AG04449 (cell line): ENCODE measurements around the gene TEAD3.

Experiments
- CTCF ChIA-PET: fragments of 350-600 bp; formaldehyde crosslinking; extraction: SDS; loops from one replicate; lab custom pipeline; 2021; ENCODE audit warnings: antibody characterized with exemption; lab: Yijun Ruan, JAX
- POLR2A ChIA-PET: fragments of 400-600, 350-600 bp; formaldehyde crosslinking; extraction: SDS; loops from one replicate; lab custom pipeline; 2020; ENCODE audit warnings: antibody characterized with exemption, inconsistent platforms; lab: Yijun Ruan, JAX
- DNase-seq: peaks from one replicate; pipeline ENCODE4 v3.0.0-alpha.2; 2010; ENCODE audit warnings: low read depth, low spot score
- H3K4me3 ChIP-seq: 2 replicates; pipeline ENCODE4 v1.5.1; 2011; ENCODE audit warnings: low read depth, mild to moderate bottlenecking, control low read depth, low read length
- TF ChIP-seq, protein P1 (sequence below): IDR thresholded peaks from one replicate; pipeline ENCODE4 v1.5.1; 2011; ENCODE audit warnings: mild to moderate bottlenecking, moderate library complexity, low read length, control low read depth, inconsistent platforms; ENCODE audit not compliant: insufficient read depth; ENCODE audit errors: missing control alignments

Gene TEAD3

DNA sequence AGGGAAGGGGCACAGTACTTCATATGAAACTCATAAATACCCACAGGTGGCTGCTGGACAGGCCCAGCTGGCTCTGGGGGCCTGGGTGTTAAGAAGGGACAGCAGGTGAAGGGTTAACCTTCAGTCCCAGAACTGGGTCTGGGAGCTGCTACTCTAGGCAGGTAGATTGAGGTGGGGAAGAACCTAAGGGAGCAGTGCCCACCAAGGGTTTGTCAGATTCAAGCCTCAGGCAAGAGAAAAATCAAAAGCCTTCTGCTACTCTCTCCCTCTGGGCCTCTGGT lies 23.1 kb downstream of the TEAD3 start:
- CTCF ChIA-PET = interaction anchor here (1.1 to 1.4 kb wide), 3 partner anchors 8 to 263 kb away, joined by 4 to 6 read pairs (median 6); partner anchors contain the start of gene ARMC12
- TF ChIP-seq, protein P1, sequence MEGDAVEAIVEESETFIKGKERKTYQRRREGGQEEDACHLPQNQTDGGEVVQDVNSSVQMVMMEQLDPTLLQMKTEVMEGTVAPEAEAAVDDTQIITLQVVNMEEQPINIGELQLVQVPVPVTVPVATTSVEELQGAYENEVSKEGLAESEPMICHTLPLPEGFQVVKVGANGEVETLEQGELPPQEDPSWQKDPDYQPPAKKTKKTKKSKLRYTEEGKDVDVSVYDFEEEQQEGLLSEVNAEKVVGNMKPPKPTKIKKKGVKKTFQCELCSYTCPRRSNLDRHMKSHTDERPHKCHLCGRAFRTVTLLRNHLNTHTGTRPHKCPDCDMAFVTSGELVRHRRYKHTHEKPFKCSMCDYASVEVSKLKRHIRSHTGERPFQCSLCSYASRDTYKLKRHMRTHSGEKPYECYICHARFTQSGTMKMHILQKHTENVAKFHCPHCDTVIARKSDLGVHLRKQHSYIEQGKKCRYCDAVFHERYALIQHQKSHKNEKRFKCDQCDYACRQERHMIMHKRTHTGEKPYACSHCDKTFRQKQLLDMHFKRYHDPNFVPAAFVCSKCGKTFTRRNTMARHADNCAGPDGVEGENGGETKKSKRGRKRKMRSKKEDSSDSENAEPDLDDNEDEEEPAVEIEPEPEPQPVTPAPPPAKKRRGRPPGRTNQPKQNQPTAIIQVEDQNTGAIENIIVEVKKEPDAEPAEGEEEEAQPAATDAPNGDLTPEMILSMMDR = no peak

DNA sequence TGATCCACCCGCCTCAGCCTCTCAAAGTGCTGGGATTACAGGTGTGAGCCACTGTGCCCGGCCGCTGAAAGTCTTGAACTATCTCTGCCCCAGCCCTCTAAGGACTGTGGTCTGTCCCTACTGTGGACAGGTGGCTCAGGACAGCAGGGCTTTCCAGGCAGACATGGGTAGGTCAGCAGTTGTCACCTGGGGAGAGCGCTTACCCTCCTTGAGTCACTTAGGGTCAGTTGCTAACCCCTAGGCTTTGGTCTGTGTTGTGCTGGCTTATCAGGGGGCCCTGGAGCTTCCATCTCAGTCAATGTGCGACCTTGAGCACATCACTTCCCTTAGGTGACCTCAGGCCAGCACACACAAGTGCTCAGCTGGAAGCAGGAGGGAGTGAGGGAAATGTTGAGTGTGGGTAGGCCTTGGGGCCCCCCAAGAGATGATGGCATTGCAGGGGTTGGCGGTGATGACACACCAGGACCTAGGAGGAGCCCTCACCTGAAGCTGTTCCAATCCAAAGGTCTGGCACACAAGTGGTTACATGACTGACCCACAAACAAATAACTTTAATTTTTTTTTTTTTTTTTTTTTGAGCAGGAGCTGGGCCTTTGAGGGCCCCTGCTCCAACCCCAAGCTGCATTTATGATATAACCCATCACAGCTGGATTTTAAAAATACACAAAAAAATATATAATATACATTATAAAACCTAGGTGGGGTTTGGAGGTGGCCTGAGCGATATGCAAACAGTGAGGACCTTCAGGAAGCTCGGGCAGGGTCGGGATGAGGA lies 23.6 kb downstream of the TEAD3 start:
- DNase-seq = no peak
- CTCF ChIA-PET = interaction anchor here (1.1 to 1.4 kb wide), 3 partner anchors 9 to 263 kb away, joined by 4 to 6 read pairs (median 6); partner anchors contain the start of gene ARMC12
- POLR2A ChIA-PET = interaction anchor here (0.7 to 2.8 kb wide), 9 partner anchors 8 to 24 kb away, joined by 3 to 13 read pairs (median 4); partner anchors contain the start of genes FANCE and TEAD3
- TF ChIP-seq, protein P1 = no peak
- no peak overlapping the region for H3K4me3 ChIP-seq

More for the DNA sequence above, 23.1 kb downstream of the TEAD3 start:
- POLR2A ChIA-PET = interaction anchor here (0.7 to 1.3 kb wide), 5 partner anchors 13 to 23 kb away, joined by 3 to 6 read pairs (median 4); partner anchors contain the start of genes FANCE and TEAD3
- no peak overlapping the region for H3K4me3 ChIP-seq
- no peak for DNase-seq

DNA sequence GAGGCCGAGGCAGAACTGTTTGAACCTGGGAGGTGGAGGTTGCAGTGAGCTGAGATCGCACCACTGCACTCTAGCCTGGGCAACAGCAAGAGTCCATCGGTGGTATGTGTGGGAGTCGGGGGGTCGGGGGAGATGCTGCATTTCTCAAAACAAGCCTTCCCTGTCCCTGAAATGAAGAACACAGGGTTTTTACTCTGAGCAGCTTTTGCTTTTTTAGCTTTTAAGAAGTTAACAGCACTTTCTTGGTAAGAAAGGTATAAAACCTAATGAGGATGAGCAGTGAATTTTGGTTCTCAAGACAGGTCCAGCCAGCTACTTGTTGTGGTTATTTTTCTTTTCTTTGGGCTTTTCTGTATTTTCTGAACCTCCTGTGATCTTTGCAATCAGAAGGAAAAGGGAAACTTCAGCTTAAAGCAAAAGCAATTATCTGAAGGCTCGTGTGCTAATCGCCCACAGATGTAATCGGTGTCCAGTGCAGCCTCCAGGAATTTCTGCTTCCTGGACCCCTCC lies 25.0 kb downstream of the TEAD3 start:
- POLR2A ChIA-PET = interaction anchor here (0.9 to 2.8 kb wide), 8 partner anchors 9 to 213 kb away, joined by 3 to 22 read pairs (median 8); partner anchors contain the start of genes FANCE, TEAD3 and ZNF76
- H3K4me3 ChIP-seq = no peak overlapping the region; the same call in 1 of the 2 replicates
- DNase-seq = no peak
- CTCF ChIA-PET = interaction anchor here (0.8 to 2.0 kb wide), 7 partner anchors 9 to 265 kb away, joined by 3 to 10 read pairs (median 5); partner anchors contain the start of gene ARMC12
- TF ChIP-seq, protein P1 = no peak

DNA sequence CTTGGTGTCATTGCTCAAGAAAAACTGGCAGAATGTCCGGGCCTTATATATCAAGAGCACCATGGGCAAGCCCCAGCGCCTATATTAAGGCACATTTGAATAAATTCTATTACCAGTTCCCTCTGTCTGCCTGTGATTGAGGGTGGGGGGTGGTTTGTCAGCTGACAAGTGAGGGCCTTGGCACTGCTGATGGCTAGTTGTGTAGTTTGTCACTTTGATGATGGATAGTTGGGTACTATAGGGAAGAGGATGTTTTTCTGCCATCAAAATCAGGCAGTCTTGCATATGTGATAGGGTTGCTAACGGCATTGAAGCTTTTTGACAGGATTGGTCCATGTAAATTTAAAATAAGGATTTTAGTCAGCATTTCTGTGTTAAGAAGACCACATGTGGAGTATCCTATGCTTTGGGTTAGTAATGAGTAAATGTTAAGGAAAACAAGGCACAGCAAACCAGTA lies 26.2 kb downstream of the TEAD3 start:
- H3K4me3 ChIP-seq = peak overlapping the region; percentile 94
- CTCF ChIA-PET = interaction anchor here (1.6 to 2.0 kb wide), 3 partner anchors 16 to 129 kb away, joined by 5 to 10 read pairs (median 7); no protein-coding TSS in a partner anchor
- POLR2A ChIA-PET = interaction anchor here (0.6 to 2.8 kb wide), 6 partner anchors 10 to 116 kb away, joined by 3 to 22 read pairs (median 12); partner anchors contain the start of gene TEAD3
- no peak for DNase-seq
- TF ChIP-seq, protein P1 = no peak

DNA sequence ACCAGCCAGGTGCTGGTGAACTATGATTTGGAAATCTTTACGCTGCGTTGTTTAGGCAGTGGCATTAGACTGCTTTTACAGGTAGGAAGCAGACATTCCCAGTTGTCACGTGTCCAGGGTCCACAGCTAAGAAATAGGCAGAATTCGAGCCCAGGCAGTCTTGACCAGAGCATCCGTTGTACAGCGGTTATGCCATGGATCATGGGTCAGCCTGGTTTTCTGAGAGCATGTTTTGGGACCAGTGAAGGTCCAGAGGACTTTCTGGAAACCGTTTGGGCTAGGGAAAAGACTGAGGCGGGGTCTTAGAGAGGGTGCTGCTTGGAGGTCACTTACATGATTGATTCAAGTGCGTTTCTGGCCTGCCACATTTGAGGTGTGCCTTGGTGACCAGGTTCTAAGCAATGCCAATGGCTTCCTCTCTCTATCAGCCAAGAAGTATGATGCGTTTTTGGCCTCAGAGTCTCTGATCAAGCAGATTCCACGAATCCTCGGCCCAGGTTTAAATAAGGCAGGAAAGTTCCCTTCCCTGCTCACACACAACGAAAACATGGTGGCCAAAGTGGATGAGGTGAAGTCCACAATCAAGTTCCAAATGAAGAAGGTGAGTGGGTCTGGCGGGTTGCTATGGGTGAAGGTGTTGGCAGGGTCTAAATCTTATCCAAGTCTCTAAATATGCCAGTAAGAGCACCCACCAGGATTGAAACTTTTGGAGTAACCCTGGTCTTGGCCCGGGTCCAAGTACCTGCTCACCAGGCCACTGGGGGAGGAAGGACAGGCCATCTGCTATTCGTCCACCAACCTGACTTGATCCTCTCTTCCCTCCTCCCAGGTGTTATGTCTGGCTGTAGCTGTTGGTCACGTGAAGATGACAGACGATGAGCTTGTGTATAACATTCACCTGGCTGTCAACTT lies 26.9 kb downstream of the TEAD3 start:
- ChIA-PET CTCF (interaction anchor here (1.5 to 5.6 kb wide), 4 partner anchors 12 to 127 kb away, joined by 3 to 68 read pairs (median 6); partner anchors contain the start of gene PPARD), POLR2A (interaction anchor here (0.7 to 2.8 kb wide), 7 partner anchors 8 to 116 kb away, joined by 3 to 22 read pairs (median 12); partner anchors contain the start of gene TEAD3)
- TF ChIP-seq, protein P1 = no peak
- peak overlapping the region; percentile 94 for H3K4me3 ChIP-seq
- no peak for DNase-seq
